ENCODE measurements around the gene ALDH1A2.

GRCh38 chr15:57973534-57973933, 92.0 kb downstream of the ALDH1A2 start:
- no peak for TF ChIP-seq POLR2A (IDR thresholded peaks at IDR 0.05; ENCODE audit: low read depth, low read length)
- TF ChIP-seq POLR2AphosphoS5 (IDR thresholded peaks at IDR 0.05; ENCODE audit: low read depth, low read length) = no peak
- no peak for TF ChIP-seq TAF1 (IDR thresholded peaks at IDR 0.05; ENCODE audit: low read depth, low read length)
- TF ChIP-seq PAX5 (IDR thresholded peaks at IDR 0.05; ENCODE audit: insufficient read depth, low read length, severe bottlenecking) = no peak
- no peak for TF ChIP-seq SPI1 (IDR thresholded peaks at IDR 0.05; ENCODE audit: low read depth, low read length)
- TF ChIP-seq POU2F2 (IDR thresholded peaks at IDR 0.05; ENCODE audit: low read depth, low read length) = no peak

Data from GM12891 (cell line).